HG03135 (cell line): ENCODE data around the gene TTC33.
"Not testable (repeated sequence)": the region's sequence is repeated elsewhere in the genome, so short reads cannot be mapped to it uniquely, and the experiment has no call there.

Source experiments
- ATAC-seq: cut with Tn5 transposase; IDR thresholded peaks from one replicate; pipeline ENCODE4 v1.9.1; 2021; ENCODE audit warnings: mild to moderate bottlenecking, moderate library complexity; ENCODE audit not compliant: unreplicated experiment

The TTC33 gene

DNA sequence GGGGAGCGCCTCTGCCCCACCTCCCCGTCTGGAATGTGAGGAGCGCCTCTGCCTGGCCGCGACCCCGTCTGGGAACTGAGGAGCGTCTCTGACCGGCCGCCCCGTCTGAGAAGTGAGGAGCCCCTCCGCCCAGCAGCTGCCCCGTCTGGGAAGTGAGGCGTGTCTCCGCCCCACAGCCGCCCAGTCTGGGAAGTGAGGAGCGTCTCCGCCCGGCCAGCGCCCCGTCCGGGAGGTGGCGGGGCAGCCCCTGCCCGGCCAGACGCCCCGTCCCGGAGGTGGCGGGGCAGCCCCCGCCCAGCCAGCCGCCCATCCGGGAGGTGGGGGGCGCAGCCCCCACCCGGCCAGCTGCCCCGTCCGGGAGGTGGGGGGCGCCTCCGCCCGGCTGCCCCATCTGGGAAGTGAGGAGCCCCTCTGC is 33.3 kb downstream of the TTC33 start:
- not testable (repeated sequence) for ATAC-seq

DNA sequence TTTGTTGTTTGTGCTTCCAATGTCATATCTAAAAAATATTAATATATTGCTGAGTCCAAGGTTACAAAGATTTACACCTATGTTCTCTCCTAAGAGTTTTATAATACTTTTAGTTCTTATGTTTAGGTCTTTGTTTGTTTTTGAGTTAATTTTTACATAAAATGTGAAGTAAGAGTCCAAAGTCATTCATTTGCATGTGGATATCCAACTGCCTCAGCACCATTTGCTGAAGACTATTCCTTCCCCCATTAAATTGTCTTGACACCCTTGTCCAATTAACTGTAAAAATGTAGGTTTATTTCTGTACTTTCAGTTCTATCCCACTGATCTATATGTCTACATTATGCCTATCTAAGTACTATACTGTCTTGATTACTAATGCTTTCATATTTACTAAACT is 35.7 kb downstream of the TTC33 start:
- no peak for ATAC-seq

DNA sequence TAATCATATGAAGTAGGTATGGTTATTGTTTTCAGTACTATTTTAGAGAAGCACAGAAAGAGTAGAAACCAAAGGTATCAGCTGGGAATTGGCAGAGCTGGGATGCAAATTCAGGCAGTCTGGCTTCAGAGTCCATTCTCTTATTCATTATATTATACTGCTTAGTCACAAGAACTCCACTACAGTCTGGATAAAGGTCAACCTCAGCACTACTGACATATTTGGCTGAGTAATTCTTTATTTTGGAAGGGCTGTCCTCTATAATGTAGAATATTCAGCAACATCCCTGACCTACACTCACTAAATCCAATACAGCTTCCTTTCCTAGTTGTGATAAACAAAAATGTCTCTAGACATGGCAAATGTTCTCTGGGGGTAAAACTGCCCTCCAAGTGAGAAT is 38.5 kb downstream of the TTC33 start:
- ATAC-seq: no peak

DNA sequence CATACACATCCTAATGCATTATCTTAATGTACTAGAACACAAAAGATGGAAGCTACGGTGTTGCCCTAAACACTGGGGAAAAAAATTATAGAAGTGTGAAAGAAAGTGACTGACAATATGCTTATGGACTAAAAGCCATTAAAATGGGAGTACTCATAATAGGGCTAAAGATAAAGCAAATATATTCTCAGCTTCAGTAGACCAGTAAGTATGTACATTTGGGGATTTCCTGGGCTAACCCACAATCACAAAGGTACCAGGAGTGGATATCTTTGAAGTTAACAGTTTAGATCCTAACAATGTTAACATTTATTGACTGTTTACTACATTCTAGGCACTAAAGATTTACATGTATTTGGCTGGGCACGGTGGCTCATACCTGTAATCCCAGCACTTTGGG is 39.2 kb downstream of the TTC33 start:
- no peak for ATAC-seq

DNA sequence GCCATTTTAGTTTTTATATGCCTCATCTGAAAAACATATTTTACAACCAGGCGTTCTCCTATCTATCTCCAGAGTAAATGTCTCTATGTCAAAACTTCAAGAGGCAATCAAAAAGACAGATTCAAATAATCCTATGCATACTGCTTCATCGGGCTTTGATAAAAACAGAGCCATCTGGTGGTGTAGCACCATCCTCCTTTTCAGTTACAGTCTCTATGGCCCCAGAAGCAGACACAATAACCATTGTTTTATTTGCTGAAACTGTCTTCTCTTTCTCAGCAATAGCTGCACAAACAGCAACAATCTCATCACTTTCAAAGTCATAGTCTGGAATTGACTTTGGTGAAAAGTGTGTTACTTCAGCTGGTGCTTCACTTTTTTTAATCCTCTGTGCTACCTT is 39.8 kb downstream of the TTC33 start:
- ATAC-seq: no peak

DNA sequence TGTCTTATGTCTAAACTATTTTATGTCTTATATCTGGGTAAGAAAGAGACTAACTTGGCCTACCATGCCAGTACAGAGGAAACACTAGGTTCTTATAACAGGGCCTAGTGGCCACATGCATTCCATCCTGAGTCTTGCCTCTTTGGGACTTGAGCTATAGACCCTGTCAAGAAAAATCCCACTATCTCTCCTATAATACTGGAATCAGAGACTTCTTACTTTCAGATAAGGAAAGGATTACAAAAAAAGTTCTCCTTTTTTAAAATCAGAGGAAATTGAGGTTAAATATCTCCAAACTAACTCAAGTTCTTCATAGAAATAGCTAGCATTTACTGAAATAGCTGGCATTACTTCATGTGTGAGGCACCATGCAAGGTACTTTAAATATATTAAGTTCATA is 41.8 kb downstream of the TTC33 start:
- ATAC-seq: no peak

DNA sequence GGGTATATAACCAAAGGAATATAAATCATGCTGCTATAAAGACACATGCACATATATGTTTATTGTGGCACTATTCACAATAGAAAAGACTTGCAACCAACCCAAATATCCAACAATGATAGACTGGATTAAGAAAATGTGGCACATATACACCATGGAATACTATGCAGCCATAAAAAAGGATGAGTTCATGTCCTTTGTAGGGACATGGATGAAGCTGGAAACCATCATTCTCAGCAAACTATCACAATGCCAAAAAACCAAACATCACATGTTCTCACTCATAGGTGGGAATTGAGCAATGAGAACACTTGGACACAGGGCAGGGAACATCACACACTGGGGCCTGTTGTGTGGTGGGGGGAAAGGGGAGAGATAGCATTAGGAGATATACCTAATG is 45.2 kb downstream of the TTC33 start:
- not testable (repeated sequence) for ATAC-seq

DNA sequence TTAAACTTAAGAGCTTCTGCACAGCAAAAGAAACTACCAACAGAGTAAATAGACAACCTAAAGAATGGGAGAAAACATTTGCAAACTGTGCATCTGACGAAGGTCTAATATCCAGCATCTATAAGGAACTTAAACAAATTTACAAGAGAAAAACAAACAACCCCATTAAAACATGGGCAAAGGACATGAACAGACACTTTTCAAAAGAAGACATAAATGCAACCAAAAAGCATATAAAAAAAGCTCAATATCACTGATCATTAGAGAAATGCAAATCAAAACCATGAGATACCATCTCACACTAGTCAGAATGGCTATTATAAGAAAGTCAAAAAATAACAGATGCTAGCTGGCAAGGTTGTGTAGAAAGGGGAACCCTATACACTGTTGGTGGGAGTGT is 50.3 kb downstream of the TTC33 start:
- not testable (repeated sequence) for ATAC-seq

DNA sequence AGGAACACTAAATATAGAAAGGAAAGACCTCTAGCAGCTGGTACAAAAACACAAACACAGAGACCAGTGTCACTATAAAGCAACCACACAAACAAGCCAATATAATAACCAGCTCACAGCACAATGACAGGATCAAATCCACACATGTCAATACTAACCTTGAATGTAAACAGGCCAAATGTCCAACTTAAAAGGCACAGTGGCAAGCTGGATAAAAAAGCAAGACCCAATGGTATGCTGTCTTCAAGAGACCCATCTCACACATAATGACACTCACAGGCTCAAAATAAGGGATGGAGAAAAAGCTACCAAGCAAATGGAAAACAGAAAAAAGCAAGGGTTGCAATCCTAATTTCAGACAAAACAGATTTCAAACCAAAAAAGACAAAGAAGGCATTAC is 53.7 kb downstream of the TTC33 start:
- not testable (repeated sequence) for ATAC-seq

DNA sequence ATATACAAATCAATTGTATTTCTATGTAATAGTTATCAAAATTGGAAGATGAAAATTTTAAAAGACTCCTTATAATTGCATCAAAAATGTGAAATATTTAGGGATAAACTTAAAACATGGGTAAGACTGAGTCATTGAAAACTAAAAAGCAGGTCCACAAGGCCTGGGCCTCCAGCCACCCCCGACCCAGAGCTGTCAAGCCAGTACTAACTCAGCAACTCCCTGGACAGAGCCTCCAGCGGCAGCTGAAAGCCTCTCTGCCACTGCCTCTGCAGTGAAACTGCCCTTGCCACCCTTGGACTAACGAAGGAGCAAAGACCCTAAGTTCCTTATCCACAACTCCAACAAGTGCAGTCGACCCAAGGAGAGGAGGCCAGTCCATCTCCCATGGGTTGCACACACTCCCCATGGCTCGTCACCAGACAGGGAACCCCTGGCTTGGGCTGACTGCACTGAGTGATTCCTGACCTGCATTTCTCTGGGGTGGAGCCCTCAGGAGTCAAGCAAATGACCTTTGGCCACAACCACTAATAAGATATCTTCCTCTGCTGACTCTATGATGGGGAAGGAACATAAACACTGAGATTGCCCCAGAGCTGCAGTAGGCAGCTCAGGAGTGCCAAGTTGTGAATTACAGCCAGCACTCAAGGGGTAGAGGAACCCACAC is 55.5 kb downstream of the TTC33 start:
- ATAC-seq: no peak

DNA sequence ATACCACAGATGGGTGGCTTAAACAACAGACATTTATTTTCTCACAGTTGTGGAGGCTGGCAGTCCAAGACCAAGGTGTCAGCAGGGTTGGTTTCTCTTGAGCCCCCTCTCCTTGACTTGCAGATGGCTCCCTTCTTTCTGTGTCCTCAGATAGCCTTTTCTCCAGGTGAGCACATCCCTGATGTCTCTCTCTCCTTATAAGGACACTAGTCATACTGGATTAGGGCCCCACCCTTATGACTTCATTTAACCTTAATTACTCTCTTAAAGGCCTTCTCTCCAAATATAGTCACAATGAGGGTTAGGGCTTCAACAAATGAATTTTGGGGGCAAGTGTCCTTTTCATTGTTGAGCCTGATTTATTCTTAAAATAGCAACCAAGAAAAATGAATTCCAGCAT is 61.3 kb downstream of the TTC33 start:
- no peak for ATAC-seq

DNA sequence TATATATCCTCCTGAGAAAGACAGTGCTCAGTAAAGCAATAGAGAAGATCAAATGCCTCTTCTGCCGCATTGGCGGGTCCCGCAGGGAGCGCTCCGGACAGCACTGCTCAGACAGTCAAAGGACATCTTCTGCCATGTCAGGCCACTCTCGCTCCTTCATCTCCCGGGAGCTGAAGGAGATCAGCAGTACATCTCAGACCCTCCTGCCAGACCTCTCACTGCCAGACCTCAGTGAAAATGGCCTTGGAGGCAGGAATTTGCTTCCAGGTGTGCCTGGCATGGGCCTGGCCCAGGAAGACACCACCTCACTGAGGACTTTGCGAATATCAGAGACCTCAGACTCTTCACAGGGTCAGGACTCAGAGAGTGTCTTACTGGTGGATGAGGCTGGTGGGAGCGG is 63.9 kb downstream of the TTC33 start:
- no peak for ATAC-seq

DNA sequence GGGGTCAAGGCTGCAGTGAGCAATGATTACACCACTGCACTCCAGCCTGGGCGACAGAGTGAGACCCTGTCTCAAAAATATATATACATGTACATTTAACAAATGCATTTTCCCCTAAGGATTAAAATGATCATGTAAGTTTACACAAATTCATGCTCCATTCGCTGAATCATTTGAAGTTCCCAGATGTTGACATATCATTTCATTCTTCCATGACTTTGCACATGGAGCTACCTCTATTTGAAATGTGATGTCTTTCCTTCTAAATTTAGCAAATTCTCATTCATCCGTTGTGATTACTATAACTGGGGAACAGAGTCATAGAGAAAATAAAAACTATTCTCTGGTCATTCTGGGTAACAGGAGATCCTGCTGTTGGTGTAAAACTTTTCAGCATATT is 65.5 kb downstream of the TTC33 start:
- no peak for ATAC-seq

DNA sequence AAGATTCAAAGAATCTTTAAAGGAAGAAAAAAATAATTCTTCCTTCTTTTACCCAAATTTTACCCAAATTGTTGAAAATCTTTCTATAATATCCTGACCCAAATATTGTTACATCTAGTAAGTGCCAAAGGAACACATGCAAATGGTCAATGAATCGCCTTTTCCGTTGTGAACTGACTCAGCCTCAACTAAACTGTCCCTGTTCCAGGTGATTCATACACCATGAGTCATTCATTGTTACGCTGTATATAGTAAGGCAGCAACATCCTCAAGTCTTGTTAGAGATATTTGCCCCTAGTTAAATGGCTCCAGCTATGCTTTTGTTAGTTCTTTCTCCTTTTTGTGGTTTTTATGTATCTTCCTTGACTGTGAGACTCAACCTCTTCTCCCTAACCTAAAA is 66.3 kb downstream of the TTC33 start:
- no peak for ATAC-seq

DNA sequence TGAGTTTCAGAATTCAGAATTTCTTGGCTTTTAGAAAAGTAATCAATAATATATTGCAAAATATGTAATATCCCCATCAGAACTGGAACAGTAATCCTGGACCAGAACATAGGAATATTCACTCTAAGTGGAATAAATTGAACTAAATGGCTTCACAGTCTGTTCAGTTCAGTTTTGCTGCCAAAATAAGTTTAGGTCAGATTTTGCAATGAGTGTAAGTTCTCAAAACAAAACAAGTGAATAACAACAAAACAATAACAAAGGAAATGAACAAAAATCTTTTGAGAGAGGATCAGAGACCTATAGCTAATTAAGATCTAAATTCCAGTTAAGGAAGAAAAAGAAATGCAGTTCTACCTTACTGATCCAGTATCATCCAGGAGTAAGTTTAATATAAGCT is 66.8 kb downstream of the TTC33 start:
- ATAC-seq: no peak

DNA sequence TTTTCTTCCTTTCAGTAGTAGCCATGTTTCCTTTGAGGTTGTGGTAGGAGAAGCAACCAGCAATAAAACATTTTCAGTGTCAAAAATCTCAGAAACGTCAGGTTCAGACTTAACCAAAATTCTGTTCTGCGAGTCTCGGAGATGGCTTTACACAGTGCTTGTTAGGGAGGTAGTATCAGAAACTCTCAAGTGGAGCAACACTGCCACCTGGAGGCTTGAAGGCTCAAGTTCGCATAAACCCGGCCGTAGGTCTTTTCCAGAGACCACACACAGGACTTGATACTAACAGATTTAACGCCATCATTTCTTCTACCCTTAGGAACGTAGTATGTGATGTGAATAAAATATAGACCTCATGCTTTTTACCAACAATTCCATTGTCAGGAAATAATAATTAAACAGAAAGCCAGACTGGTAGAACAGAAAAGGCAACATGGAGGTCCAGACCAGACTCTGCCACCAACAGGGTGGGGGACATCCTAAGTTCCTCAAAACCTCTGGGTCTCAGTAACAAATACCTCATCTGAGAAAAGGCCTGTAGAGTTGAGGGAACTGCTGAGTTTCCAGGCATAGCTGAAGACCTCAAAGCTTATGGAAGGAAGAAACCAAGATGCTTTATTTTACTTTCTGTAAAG is 67.5 kb downstream of the TTC33 start:
- ATAC-seq: peak; percentile 90

DNA sequence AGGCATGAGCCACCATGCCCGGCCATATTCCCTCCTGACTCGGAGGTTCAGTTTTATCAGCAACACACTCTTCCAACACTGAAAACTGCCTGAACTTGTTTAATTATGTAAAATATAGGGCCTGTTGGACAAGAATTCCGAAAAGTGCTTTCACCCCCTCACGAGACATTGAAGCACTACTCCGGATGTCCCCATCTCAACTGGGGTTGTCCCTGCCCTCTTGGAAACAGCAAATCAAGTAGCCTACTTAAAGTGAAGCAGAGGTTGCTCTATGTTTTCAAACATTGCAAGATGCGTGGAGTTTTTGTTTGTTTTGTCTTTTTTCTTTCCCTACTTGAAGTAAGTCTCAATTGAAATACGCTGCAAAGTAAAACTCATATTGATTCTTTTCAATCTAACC is 68.4 kb downstream of the TTC33 start:
- ATAC-seq: no peak

DNA sequence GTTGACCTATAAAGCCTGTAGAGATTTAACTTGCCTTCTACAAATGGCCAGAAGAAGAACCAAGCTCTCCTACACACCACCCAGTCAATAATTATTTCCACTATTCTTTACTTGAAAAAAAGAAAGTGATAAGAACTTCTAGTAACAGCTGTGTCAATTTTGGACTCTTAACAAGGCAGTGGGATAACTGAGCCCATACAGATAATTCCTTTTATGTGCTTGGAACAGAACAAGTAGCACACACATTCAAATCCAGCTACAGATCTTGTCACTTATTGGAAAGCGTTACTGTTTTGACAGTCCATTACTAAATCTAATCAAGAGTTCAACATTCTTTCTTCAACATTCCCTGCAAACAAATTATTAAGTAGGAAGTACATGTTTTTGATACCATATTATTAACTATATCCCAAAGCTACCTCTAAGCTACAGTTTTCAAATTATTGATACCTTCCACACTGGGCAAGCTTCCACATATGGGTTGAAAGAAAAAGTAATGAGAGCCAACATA is 69.7 kb downstream of the TTC33 start:
- no peak for ATAC-seq

DNA sequence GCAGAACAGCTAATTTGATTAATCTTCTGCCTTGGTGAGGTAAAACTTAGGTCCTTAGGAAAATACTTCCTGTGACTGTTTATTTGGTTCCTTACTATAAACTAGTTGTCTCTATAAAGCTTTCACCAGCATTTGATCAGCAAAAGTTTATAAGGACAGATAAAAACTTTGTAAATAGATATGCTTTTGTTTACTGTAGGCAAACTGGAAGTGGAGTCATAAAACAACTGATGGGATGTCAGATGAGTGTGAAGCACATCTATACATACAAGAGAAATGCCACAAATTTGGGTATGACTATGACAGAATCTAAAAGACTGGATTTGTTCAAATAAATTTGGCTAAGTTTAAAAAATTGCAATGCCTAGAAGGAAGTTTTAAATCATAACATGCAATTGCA is 70.6 kb downstream of the TTC33 start:
- no peak for ATAC-seq

DNA sequence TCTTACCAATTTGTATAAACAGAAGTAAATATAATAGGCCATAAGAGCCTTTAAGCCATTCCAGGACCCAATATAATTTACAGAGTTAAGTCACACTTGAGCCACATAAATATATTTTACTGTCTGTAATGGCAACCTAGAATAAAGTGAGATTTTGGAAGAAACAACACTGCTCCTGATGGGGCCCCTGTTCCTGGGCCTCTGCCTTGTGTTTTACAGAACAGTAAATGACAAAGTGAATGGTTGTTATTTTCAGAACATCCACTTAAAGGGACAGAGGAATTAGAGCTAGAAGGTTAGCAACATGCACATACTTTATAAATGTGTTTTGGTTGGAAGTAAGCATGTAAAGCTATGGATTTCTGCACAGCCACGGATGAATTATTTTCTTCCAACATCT is 72.5 kb downstream of the TTC33 start:
- no peak for ATAC-seq

DNA sequence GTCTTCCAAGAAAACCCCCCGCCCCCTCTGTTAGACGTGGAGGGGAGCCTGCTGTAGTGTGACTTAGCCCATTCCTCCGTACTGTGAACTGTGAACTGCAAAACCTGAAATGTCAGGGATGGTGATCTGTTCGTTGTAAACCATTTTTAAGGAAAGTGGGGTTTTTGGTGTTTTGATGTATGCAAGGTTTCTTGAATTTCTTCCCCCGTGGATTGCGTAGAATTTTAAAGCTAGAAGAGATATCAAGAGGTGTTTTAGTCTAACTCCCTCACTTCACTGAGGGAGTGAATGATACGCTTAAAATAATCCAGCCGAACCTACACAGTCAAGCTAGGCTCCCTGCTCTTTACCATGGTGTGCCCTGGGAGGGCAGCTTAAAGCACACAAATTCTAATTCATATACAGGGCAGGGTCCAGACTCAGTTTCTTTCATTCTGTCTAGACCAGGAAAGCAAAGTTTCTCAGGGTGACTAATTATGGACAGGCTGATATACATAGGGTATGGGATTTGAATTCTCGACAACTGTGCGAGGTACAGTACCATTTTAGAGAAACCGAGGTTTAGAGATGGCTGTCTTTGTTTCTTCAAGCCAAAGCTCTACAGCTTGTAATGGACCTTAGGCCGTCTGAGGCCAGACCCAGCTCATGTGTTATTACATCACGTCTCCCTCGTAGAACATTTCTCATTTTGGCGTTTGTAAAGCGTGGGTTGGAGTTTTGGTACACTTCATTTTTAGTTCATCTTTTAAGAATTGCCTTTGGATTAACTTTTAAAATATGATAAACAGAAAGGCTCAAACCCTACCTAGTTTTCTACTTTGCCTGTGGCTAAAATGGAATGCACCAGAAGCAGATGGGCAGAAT is 73.4 kb downstream of the TTC33 start:
- no peak for ATAC-seq
